GM19238 (cell line): ENCODE measurements around the gene DLGAP4.
A peak's percentile ranks its signal among the peaks of the same experiment; 100 is the strongest.
"Not testable (repeated sequence)": the region's sequence is repeated elsewhere in the genome, so short reads cannot be mapped to it uniquely, and the experiment has no call there.

Experiments
- DNase-seq: peaks from one replicate; pipeline ENCODE4 v3.0.0; 2011; ENCODE audit warnings: low spot score; ENCODE audit not compliant: insufficient read length

Gene DLGAP4

GRCh38 chr20:36548704-36549627 lies 242.8 kb downstream of the DLGAP4 start:
- no peak for DNase-seq

DNA sequence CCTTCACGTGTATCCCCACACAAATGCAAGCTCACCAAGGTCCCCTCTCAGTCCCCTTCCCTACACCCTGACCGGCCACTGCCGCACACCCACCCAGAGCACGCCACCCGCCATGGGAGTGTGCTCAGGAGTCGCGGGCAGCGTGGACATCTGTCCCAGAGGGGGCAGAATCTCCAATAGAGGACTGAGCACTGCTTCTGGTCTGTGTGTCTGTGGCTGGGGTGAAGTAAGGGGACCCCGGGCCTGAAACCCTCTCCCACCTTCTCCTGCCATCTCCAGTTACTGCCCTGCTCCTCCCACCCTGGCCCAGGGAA lies 243.4 kb downstream of the DLGAP4 start:
- no peak for DNase-seq

- DNase-seq: no peak
Measured at GRCh38 chr20:36549942-36550789, 244.0 kb downstream of the DLGAP4 start.

- DNase-seq: no peak
Measured at GRCh38 chr20:36550790-36551299, 244.7 kb downstream of the DLGAP4 start.

DNA sequence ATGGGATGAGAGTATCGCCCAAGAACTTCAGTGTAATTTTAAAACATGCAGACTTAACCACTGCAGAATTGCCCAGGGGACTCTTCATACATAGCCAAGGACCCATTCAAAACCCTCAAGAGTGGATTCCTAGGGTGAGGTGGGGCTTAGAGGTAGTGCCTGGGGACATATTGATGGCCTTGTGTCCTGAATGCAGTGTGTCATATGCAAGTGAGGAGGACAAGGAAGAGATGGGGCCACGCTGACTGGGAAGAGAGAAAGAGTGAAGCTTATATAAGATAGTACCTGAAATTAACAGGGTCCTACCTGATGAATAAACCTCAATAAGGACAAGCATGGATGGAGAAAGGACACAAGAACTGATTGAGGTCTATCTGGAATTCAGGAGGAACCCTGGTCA lies 249.1 kb downstream of the DLGAP4 start:
- DNase-seq: no peak

DNA sequence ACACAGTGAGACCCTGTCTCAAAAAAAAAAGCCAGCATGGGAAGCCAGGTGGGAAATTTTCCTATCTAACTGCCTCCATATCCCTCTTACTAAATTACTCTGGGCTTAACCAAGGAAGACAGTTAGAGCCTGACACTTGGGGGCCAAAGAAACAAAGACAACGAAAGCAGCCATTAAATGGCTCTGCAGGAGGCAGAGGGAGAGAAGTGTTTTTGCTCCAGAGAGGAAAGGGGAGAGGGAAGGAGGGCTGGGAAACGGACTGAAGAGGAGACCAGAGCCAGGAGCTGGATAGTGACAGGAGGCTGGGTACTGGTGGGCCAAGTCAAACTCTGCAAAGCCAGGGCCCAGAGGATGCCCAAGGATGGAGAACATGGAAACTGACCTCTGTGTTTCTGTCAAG lies 256.6 kb downstream of the DLGAP4 start:
- DNase-seq: no peak

- no peak for DNase-seq
Measured at GRCh38 chr20:36563374-36563773, 257.2 kb downstream of the DLGAP4 start.

DNA sequence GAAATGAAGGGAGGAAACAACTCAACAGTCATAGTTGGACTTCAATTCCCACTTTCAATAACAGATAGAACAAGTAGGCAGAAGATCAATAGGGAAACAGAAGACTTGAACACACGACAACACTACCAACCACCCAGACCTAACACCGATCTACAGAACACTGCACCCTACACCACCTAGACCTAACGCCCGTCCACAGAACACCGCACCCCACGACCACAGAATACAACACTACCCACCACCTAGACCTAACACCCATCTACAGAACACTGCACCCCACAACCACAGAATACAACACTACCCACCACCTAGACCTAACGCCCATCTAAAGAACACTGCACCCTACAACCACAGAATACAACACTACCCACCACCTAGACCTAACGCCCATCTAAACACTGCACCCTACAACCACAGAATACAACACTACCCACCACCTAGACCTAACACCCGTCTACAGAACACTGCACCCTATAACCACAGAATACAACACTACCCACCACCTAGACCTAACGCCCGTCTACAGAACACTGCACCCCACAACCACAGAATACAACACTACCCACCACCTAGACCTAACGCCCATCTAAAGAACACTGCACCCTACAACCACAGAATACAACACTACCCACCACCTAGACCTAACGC lies 258.1 kb downstream of the DLGAP4 start:
- DNase-seq: not testable (repeated sequence)

DNA sequence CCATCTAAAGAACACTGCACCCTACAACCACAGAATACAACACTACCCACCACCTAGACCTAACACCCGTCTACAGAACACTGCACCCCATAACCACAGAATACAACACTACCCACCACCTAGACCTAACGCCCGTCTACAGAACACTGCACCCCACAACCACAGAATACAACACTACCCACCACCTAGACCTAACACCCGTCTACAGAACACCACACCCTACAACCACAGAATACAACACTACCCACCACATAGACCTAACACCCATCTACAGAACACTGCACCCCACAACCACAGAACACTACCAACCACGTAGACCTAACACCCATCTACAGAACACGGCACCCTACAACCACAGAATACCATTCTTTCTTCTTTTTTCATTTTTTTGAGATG lies 258.6 kb downstream of the DLGAP4 start:
- not testable (repeated sequence) for DNase-seq

- DNase-seq: no peak
Measured at GRCh38 chr20:36565520-36565919, 259.4 kb downstream of the DLGAP4 start.

- DNase-seq: no peak
Measured at GRCh38 chr20:36569847-36570429, 263.8 kb downstream of the DLGAP4 start.

GRCh38 chr20:36571564-36572504 lies 265.7 kb downstream of the DLGAP4 start:
- no peak for DNase-seq

- DNase-seq: no peak
Measured at GRCh38 chr20:36572701-36573102, 266.6 kb downstream of the DLGAP4 start.

DNA sequence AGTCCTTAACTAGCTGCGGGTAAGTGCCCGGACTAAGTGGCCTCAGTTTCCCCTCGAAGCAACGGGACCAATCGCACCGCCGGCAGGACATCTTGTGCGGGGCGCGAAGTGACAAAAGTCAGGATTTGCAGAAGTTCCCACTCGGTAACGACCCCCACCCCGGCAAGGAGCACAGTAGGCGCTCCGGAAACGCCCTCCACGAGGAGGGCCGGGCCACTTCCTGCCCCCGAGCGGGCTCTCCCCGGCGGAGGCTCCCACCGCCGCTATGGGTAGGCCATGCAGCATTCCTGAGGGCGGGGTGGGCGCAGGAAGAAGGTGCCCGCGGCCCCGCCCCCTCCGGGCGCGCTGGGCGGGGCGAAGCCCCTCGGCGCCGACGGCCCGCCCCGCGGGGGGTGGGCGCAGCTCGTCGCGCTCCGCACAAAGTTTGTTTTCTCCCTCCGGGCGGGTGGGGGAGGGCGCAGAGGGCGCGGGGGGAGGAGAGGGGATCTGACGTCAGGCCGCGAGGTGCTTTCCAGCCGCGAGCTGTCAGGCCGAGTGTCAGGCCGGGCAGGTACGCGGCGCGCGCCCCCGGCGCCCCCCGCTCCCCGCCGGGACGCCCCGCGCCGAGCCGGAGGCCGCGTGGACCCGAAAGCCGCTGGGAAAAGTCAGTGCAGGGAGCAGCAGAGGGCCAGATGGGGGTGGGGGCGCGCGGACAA lies 267.1 kb downstream of the DLGAP4 start, which contains the start of gene TGIF2:
Gene TGIF2 (plus strand): TSS at position 495 of the 695 bp plus-strand sequence. CDS start 5,178 bp downstream, outside the sequence.
- peak; percentile 98 for DNase-seq

GRCh38 chr20:36573798-36574365 lies 267.7 kb downstream of the DLGAP4 start:
- peak; percentile 50 for DNase-seq

DNA sequence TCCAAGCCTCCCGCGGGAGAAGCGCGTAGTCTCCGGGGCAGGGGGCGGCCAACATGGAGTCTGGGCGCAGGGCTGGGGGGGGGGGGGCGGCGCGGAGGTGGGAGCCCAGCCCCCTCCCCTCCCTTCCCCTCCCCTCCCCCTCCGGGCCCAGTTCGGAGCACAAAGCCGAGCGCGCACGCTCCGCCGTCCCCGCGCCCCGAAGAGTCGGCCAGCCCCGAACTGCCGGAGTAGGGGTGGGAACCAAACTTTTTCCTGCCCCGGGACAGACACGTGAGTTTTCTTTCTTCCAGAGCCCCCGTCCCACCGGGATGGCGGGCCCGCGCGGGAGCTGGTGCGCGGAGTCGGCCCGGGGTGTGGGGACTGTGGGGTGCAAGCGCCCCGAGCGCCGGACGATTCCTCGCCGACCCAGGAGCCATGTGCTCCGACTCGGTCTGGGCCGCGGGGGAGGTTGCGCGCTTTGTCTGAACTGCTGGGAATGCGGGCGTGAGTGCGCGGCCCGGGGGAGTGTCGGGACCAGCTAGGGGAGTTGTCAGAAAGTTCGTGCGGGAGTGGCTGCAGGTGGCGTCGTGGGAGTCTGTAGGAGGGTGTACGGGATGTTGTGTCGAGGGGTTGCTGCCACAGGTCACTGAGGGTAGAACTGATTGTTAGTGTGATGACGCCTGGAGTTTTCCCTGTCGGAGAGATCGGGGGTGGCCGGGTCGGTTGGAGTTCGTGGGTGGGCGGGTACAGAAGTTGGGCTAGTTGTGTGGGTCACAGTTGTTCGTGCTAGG lies 268.4 kb downstream of the DLGAP4 start:
- peak; percentile 49 for DNase-seq

DNA sequence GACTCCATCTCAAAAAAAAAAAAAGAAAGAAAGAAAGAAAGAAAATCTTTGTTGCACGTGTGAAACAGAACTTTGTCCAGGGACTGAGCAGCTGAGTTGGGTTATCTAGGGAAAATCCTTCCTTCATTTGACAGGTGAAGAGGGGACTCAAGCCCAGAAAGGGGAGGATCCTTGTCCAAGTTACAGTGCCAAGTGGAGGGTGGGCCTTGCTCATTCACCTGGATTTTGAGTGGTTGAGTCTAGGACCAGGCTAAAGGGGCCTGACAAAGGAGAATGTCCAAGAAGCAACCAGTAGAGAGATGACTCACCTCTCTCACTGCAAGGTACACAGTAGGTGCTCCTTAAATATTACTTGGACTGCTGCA lies 269.9 kb downstream of the DLGAP4 start:
- no peak for DNase-seq
